ENCODE measurements around the gene NUP58. TPM values are rescaled to one million over a fixed set of nuclear protein-coding genes. Genes with fewer than 3 reads are reported as not detected.

NUP58 gene
- total and polyA plus RNA-seq, 4 donors, result 9.6 to 43.1 (median 24.0) TPM

Other genes starting within 250 kb of the NUP58 start
- gene PABPC3, start 205.5 kb upstream of the NUP58 start, total RNA-seq, result under 1 TPM; 0.15 to 0.23 TPM
- gene PABPC3, start 205.5 kb upstream of the NUP58 start, polyA plus RNA-seq, result under 1 TPM; 0.15 to 0.38 TPM
- gene AMER2, start 129.3 kb upstream of the NUP58 start, total RNA-seq, result not detected
- under 1 TPM in 1 of 2 donors, not detected in 1; under 0.01 TPM for gene AMER2, start 129.3 kb upstream of the NUP58 start, polyA plus RNA-seq
- gene MTMR6, start 14.1 kb upstream of the NUP58 start, total RNA-seq, result 10 to 100 TPM; 18.2 to 20.7 TPM
- gene MTMR6, start 14.1 kb upstream of the NUP58 start, polyA plus RNA-seq, result 10 to 100 TPM; 11.2 to 12.6 TPM
- gene ATP8A2, start 70.3 kb downstream of the NUP58 start, total RNA-seq, result under 1 TPM; 0.24 to 0.29 TPM
- under 1 TPM in 1 of 2 donors, not detected in 1; 0.13 TPM for gene ATP8A2, start 70.3 kb downstream of the NUP58 start, polyA plus RNA-seq

All from aorta (tissue), 4 donors.